GM21619 (cell line): ENCODE results near the gene PADI4.

Source experiments
- ATAC-seq: cut with Tn5 transposase; IDR thresholded peaks from one replicate; pipeline ENCODE4 v1.9.1; 2021; ENCODE audit not compliant: unreplicated experiment

PADI4 gene

GRCh38 chr1:17347769-17348592 lies 40.0 kb downstream of the PADI4 start:
- no peak for ATAC-seq

GRCh38 chr1:17348593-17349234 lies 40.7 kb downstream of the PADI4 start:
- ATAC-seq = no peak

GRCh38 chr1:17350083-17350482 lies 42.1 kb downstream of the PADI4 start:
- ATAC-seq = no peak

- no peak for ATAC-seq
Measured at GRCh38 chr1:17350928-17351446, 43.0 kb downstream of the PADI4 start.

- no peak for ATAC-seq
Measured at GRCh38 chr1:17351598-17352324, 43.8 kb downstream of the PADI4 start.

GRCh38 chr1:17352419-17352909 lies 44.5 kb downstream of the PADI4 start:
- no peak for ATAC-seq

GRCh38 chr1:17355898-17356297 lies 47.9 kb downstream of the PADI4 start:
- ATAC-seq = no peak

GRCh38 chr1:17356387-17357026 lies 48.5 kb downstream of the PADI4 start:
- ATAC-seq = no peak

- ATAC-seq = no peak
Measured at GRCh38 chr1:17358557-17358956, 50.6 kb downstream of the PADI4 start.

GRCh38 chr1:17359031-17359430 lies 51.0 kb downstream of the PADI4 start:
- ATAC-seq = no peak

- no peak for ATAC-seq
Measured at GRCh38 chr1:17359808-17360207, 51.8 kb downstream of the PADI4 start.

GRCh38 chr1:17360272-17360956 lies 52.4 kb downstream of the PADI4 start:
- no peak for ATAC-seq

- no peak for ATAC-seq
Measured at GRCh38 chr1:17361687-17362086, 53.7 kb downstream of the PADI4 start.

GRCh38 chr1:17363351-17363750 lies 55.4 kb downstream of the PADI4 start:
- ATAC-seq = no peak

- no peak for ATAC-seq
Measured at GRCh38 chr1:17363771-17364170, 55.8 kb downstream of the PADI4 start.

GRCh38 chr1:17365293-17365692 lies 57.3 kb downstream of the PADI4 start:
- ATAC-seq = no peak

- no peak for ATAC-seq
Measured at GRCh38 chr1:17369466-17369865, 61.5 kb downstream of the PADI4 start.

GRCh38 chr1:17370618-17371017 lies 62.6 kb downstream of the PADI4 start:
- no peak for ATAC-seq

- no peak for ATAC-seq
Measured at GRCh38 chr1:17371896-17372295, 63.9 kb downstream of the PADI4 start, which contains the start of gene PADI6. PADI6 (plus strand) TSS chr1:17372196; CDS start chr1:17372246, 50 bp downstream.

- no peak for ATAC-seq
Measured at GRCh38 chr1:17372955-17373354, 65.0 kb downstream of the PADI4 start.
